GM12801 (cell line): ENCODE measurements around the gene MXI1.

Experiments
- TF ChIP-seq, protein P1 (sequence below): IDR thresholded peaks from one replicate; pipeline ENCODE4 v1.5.1; 2011; ENCODE audit warnings: control low read depth; ENCODE audit not compliant: insufficient read length; ENCODE audit errors: extremely low read depth

MXI1 gene

DNA sequence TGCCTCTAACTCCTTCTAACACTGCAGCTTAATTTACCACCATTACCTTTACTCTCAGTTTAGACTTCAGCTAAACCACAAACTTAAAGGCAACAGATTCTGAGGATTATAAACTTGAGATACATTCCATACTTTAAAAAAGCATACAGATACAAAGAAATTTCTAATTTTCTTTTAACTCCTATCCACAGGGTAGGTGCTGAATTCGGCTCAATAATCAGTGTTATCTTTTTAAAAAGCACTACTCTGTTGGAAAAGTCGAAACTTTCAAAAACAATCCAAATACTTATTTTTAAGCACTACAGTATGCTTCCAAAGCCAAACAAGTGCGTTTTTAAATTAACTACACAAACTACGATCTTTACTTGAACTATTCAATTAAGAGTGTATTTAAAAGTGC, 96.3 kb downstream of the MXI1 start:
- TF ChIP-seq, protein P1, sequence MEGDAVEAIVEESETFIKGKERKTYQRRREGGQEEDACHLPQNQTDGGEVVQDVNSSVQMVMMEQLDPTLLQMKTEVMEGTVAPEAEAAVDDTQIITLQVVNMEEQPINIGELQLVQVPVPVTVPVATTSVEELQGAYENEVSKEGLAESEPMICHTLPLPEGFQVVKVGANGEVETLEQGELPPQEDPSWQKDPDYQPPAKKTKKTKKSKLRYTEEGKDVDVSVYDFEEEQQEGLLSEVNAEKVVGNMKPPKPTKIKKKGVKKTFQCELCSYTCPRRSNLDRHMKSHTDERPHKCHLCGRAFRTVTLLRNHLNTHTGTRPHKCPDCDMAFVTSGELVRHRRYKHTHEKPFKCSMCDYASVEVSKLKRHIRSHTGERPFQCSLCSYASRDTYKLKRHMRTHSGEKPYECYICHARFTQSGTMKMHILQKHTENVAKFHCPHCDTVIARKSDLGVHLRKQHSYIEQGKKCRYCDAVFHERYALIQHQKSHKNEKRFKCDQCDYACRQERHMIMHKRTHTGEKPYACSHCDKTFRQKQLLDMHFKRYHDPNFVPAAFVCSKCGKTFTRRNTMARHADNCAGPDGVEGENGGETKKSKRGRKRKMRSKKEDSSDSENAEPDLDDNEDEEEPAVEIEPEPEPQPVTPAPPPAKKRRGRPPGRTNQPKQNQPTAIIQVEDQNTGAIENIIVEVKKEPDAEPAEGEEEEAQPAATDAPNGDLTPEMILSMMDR: no peak

DNA sequence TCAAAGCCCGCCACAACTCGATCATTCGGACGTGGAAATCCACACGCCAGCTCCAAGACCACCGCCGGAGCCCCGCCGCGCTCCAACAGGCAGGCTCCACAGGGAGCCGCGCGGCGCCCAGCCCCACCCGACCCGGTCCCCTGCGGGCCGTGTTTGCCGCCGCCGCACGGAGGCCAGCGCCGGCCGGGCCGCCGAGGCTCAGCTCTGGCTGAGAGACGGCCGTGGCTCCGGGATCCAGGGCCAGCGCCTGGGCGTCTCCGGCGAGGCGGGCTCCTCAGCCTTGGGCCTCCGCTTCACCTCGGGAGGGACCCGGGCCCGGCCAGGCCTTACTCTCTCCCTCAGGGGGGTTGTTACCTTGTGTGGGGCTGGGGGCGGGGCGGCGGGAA, 97.0 kb downstream of the MXI1 start:
- TF ChIP-seq, protein P1: no peak

DNA sequence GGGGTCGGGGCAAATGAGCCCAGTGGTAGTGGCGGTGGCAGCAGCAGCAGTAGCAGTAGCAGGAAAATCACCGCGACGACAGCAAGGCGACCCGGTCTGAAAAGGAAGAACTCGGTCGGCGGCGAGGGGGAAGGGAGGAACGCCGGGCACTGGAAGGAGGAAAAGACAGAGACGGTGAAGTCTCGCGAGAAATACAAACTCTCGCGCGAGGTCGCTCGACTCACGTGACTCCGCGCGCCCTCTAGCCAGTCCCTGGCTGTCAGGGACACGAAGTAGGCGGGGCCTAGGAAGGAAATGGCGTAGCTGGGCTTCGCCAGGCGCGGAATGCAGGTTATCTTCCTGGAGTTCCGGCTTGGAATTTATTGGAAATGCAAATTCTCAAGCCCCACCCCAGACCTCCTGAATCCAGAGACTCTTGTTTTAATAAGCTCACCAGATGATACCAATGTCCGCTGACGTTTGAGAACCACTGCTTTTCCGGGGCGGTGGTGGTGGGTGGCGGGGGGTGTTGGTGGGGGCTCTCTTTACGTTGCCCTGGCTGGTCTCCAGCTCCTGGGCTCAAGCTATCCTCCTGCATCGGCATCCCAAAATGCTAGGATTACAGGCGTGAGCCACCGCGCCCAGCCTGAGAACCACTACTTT, 97.5 kb downstream of the MXI1 start, which contains the start of gene SMNDC1:
SMNDC1 (minus strand) TSS at position 141 of the 642 bp plus-strand sequence. CDS start 1,333 bp downstream, outside the sequence.
- TF ChIP-seq, protein P1: no peak

DNA sequence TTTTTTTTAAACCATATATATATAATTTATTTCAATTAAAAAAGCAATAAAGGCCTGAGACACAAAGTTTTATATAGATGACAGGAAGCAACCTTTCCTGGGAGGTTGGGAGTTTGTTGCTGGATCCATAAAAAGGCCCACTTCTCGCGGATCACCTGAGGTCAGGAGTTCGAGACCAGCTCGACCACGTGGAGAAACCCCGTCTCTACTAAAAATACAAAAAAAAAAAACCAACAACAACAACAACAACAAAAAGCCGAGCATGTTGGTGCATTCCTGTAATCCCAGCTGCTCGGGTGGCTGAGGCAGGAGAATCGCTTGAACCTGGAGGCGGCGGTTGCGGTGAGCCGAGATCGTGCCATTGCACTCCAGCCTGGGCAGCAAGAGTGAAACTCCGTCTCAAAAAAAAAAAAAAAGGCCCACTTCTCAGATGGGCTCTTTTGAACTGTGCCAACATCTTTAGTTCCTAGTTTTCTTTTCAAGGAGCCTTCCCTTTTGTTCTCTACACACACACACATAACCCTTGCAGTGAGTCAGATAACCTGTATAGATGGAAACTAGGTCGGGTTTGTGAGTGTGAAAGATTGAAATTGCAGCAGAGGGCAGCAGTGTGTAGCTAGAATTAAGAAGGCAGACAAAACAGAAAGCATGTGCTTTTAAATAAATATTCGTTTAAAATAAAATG, 98.5 kb downstream of the MXI1 start:
- TF ChIP-seq, protein P1: no peak

DNA sequence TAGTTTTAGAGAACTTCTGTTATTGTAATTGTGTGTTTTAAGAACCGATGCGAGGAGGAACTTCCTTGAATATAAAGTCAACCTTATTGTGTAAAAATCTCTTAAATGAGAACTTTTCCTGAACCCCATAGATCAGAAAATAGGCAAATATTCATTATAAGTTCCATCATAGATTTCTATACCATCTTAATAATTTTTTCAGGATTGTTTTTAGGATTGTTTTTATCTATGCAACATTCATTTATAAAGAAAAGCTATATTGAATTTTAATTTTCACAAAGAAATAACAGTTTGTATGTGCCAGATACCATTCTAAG, 99.0 kb downstream of the MXI1 start:
- TF ChIP-seq, protein P1: no peak

DNA sequence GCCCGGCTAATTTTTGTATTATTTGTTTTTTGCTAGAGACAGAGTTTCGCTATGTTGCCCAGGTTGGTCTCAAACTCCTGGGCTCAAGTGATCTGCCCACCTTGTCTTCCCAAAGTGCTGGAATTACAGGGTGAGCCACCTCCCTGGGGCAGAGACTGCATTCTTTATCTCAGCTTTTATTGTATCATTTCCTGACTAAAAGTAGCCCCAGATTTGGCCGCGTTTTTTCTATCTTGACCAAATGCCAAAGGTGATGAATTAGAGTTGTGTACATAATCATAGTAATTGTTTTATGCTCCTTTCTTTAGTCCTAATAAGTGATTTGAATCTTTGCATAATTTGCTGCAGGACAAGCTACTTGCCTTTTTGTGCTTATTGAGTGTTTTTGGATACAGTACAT, 100.4 kb downstream of the MXI1 start:
- TF ChIP-seq, protein P1: no peak

DNA sequence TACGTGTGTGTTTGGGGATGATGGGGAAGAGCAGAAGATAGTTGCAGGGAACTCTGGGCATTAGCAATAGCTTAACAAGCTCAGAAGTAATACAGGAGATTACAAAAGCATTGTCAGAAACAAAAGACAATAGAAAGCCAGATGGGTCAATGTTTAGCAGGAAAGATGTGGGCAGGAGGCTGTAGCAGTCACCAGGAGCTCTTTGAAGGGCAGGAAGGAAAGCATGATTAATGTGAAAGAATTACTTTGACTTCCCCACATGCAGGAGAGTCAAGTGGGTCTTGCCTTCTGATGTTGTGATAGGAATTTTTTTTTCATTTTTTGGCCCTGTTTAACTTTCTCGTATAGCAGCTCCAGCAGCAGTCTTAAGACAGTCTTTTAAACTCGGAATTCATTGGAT, 103.3 kb downstream of the MXI1 start:
- TF ChIP-seq, protein P1: no peak
